Non-pigmented ciliary epithelial cell (primary cell): ENCODE measurements around the gene EMC10.

Experiments
- DNase-seq: peaks from one replicate; pipeline ENCODE4 v3.0.0-alpha.2; 2010; ENCODE audit warnings: low read depth

EMC10 gene

DNA sequence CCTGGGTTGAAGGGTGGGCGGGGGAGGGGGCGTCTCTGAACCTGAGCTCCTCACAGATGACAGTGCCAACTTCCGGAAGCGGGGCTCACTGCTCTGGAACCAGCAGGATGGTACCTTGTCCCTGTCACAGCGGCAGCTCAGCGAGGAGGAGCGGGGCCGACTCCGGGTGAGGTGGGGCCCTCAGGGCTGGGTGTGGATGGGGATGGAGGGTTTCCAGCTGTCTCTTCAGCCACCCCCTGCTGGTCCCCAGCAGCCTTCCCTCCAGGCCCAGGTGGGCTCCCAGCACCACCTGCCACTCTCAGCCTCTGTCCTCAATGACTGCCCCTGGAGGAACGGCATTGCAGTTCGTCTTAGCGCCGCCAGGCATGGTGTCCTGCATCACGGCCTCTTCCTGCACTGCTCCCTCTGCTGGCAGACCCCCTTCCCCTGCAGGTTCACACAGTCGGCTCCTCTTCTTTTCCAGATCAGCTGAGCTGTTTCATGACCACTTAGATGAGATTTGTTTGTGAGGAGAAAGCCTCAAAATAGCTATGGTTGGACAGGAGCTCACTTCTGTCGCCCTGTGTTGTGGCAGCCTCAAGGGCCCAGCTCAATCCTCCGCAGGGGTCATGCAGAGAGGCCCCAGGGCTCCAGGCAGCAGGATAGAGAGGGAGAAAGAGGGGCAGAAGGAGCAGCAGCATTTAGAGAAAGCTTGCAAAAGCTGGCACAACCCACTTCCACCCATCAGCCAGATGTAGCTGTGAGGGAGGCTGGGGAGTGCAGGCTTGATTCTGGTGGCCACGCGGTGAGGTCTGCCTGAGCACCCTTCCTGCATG is 2.8 kb downstream of the EMC10 start:
- DNase-seq: no peak

DNA sequence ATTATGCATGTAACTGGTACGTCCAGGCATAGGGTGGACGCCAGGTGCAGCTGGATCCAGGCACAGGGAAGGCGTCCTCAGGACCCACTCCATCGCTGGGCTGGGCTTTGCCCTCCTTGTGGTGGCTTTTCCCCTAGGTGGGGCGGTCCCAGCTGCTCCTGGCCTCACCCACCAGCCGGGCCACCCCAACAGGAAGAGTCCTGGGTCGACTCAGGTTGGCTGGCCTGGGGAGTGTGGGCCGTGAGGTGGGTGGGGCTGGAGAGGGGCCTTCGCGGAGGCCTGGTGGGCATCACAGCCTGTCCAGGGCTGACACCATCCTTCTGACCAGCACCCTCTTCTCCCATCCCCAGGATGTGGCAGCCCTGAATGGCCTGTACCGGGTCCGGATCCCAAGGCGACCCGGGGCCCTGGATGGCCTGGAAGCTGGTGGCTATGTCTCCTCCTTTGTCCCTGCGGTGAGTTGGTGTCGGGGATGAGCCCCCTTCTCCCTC is 3.5 kb downstream of the EMC10 start:
- no peak for DNase-seq

DNA sequence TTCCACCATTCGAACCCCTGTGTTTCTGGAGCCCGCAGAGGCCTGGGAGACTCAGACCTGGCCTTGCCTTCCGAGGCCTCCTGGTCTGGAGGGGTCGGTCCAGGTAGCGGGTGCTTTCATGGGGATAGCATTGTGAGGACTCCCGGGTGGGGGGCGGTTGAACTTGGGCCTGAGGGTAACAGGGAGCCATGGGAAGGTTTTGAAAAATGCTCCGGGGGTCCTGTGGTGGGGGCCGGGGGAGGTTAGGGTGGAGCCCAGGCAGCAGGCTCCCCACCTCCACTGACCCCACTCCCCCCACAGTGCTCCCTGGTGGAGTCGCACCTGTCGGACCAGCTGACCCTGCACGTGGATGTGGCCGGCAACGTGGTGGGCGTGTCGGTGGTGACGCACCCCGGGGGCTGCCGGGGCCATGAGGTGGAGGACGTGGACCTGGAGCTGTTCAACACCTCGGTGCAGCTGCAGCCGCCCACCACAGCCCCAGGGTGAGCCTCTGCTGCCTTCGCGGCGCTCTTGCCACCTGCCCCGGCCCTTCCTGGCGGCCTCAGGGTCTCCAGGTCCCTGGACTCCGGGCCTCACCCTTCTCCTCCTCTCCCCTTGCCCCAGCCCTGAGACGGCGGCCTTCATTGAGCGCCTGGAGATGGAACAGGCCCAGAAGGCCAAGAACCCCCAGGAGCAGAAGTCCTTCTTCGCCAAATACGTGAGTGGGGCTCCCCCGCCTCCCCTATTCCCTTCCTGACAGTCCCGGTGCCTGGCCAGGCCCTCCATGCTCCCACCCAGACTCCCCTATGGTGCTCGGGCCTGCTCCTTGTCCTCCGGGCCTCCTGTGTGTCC is 4.2 kb downstream of the EMC10 start:
- no peak for DNase-seq

DNA sequence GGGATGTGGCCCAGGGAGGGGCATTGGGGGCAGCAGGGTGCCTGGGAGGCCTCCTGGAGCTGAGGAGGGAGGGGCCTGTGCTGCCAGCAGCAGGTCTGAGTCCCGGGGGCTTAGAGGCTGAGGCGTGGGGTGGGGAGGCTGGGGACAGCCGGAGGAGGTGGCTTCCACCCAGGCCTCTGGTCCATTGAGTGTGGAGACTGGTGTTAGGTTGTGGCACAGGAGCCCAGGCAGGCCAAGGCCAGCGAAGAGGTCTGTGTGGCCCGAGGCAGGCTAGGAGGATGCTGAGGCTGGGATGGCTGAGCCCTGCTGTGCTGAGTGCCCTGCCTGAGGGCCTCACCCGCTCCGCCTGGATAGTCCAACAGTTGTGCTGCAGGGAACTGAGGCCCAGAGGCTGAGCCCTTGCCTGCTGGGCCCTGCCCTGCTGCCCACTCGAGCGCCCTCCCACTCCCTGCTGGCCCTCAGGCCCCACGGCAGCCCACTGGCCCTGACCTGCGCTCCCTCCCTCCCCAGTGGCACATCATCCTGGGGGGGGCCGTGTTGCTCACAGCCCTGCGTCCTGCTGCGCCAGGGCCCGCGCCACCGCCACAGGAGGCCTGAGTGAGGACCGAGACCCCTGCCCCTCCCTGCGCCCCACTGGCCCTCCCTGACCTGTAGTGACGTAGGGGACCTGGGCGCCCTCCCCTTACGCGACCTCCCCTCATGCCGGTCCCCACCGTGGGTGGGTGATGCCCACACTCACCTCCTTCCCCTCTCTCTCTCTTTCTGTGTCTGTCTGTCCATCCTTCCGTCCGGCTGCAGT is 5.2 kb downstream of the EMC10 start:
- no peak for DNase-seq

DNA sequence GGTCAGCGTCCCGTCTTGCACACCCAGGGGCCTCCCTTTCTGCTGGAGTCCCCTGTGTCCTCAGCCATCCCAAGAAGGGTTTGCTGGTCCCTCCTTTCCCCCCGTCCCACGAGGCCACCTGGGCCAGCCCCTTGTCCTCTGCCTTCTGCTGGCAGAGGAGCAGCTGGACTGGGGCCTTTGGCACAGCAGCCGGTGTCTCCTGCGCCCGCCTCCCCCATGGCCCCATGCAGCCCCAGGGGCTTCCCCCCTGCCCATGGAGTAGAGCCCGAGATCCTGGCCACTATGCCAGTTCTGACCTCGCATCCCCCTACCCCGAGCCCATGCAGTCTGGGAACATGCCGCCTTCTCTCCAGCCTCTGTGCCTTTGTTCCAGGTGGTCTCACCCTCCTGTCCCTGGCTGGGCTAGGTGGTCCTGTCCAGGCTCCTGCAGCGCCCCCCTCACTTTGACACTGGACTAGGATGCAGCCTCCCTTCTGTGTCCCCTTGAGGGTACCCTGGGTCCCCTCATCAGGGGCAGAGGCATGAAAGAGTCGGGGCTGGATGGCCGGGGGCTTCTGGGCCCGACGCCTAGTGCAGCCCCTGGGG is 6.1 kb downstream of the EMC10 start:
- DNase-seq: no peak

DNA sequence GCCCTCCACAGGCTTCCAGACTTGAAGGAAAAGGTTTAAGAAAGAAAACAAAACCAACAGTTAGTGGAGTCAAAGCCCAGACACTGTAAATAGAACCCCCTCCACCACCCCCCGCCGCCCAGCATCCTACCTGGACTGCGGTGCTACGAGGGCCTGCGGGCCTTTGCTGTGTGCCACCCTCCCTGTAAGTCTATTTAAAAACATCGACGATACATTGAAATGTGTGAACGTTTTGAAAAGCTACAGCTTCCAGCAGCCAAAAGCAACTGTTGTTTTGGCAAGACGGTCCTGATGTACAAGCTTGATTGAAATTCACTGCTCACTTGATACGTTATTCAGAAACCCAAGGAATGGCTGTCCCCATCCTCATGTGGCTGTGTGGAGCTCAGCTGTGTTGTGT is 6.6 kb downstream of the EMC10 start:
- DNase-seq: no peak

DNA sequence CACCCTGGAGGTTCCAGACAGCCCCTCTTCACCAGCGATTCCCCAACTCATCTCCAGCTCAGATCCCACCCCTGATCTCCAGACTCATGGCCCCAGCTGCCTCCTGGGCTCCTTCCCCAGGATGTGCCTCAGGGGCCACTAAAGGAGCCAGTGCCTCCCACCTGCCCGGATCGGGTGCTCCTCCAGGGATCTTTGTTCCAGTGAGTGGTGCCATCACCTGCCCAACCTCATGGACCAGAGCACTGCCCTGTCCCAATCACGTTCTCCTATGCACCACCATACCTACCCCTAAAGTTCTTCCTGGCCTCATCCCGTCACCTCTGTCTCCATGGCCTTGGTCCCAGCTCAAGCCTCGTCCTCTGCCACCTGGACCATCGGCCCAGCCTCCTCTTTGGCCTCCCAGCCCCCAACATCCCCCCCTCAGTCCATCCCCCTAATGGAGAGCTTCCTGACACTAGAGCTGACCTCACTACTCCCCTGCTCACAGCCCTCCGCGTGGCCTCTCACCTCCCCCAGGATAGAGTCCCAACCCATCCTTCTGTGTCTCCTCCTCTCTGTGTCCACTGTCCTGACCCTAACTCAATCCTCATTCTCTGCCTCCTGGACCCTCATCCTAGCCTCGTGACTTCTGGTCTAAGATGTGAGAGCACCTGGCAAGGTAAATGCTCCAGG is 9.1 kb downstream of the EMC10 start:
- DNase-seq: no peak

DNA sequence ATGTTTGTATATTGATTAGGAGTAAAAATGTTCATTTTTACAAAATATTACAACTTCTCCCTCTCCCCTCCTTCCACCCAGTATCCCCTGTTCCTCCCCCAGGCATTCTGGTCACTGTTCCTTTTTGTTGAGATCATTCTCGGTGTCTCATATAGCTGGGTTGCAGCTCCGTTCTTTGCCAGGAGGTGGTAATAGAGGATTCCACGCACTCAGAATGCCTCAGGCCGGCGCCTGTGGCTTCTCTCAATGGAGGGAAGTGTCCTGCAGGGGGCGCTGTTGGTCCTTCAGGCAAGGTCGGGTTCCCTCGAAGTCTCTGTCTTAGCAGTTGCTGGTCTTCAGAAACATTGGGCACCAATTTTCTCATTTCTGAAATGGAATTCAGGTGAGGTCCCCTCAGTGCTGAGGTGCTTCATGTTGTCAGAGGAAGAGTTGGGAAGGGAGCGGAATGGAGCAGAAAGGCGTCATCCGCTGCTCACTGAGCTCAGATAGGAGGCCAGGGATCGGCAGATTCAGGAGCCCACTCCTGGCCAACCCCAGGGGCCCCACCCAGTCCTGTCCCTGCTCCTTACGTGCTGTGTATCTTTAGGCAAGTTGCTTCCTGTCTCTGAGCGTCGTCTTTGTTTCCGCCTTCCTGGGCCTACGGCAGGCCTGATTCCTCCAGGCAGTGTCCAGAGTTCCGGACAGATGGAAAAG is 10.7 kb downstream of the EMC10 start:
- no peak for DNase-seq

DNA sequence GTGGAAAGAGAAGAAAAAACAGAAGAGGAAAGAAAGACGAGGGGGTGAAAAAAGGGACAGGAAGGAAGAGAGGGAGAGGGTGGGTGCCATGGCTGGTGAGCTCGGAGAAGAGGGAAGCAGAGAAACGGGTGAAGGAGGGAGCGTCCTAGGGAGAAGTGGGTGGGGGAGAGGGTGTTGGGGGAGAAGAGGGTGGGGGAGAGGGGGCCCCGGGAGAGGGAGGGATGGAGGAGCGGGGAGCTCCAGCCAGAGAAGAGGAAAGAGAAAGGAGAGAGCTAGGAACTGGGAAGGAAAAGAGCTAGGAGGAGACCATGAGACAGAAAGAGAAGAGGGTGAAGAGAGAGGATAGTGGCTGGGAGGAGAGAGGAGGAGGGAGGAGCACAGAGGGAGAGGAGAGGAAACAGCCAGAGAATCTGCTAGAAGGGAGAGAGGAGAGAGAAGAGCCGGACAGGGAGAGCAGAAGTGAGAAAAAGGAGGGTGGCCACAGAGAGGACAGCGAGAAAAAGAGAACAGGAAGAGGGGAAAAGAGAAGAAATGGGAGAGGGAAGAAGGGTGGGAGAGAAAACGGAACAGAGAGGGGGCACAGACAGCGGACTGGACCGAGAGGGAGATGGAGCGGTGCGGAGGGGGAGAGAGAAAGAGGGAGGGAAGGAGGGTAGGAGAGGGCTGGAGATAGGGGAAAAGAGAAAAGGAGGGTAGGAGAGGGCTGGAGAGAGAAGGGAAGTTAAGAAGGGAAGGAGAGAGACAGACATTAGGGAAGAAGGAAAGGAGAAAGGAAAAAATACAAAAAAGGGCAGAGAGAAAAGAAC is 12.3 kb downstream of the EMC10 start:
- no peak for DNase-seq

DNA sequence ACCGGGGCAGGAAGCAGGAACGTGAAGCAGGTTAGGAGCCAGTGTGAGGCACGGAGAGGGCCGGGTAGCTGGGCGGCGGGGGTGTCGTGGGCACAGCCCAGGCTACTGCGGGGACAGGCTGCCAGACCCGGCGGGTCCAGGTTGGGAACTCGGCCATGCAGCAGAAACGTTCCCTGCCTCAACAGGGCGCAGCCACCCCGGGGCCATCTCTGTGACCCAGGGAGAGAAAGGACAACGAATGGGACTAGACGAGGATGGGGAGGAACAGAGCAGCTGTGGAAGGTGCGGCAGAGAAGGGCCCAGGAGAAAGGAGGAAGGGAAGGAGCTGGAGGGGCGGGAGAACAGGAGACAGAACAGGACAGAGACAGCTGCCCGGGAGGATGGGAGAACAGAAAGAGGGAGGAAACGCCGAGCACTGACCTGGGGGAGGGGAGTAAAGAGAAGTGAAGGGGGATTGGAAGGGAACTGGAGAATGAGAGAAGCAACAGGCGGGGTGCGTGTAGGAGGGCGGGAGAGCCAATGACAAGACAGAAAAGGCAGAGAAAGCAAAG is 13.2 kb downstream of the EMC10 start:
- DNase-seq: no peak

DNA sequence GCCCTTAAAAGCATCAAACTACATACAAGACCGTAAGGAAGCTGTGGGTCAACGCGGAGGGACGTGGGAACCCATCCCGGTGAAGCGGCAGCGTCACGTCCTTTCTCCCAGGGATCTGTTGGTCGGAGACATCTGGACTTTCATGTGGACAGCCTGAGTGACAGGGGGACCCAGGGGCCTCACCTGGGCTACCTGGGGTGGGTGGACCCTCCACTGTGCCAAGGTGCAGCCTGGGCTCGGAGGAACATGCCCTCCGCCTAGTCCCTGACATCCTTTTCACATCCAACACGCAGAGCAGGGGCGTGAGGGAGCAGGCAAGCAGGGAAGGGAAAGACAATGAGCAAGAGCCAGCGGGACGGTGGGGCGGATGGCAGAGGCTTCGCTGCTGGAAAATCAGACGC is 14.1 kb downstream of the EMC10 start:
- DNase-seq: no peak

DNA sequence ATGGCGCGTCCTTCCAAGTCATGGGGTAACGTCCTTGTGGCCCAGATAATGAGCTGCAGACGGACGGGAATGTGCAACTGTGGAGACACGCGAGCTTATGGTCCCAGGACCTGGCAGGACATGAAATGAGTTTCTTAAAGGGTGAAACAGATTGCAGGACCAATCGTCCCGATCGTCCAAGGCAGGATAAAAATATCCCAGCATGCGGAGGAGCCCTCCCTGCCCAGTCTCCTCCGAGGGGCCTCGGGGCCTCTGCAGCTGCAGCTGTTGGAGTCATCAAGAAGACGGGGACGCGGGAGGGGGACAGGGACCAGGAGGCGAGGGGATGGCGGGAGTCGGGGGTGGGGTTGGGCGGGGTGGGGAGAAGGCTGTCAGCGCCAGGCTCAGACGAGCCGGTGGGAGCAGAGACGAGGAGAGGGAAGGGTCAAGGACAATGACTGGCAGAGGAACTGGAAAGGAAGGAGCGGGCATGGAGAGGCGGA is 14.7 kb downstream of the EMC10 start:
- DNase-seq: no peak

DNA sequence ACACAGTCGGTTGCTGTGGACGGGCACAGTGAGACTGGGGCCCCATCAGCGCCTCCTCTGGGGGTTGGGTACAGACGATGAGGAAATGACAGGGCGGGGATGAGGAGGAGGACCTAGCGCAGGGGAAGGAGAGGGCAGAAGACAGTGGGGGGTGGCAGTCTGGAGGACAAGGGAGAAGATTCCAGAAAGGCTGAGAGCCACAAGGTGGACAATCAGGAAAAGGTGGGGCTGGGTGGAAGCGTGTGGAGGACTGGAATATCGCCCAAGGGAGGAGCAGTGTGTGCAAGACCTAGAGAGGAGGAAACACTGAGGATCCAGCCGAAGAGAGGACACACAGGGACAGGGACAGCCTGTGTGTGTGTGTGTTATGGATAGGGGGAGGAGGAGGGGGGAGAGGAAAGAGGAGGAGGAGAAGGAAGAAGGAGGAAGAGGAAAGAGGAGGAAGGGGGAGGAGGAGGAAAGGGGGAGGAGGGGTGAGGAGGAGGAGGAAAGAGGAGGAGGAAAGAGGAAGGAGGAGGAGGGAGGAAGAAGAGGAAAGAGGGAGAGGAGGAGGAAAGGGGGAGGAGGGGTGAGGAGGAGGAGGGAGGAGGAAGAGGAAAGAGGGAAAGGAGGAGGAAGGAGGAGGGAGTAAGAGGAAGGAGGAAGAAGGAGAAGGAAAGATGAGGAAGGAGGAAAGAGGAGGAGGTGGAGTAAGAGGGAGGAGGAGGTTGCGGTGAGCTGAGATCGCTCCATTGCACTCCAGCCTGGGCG is 16.2 kb downstream of the EMC10 start:
- no peak for DNase-seq

DNA sequence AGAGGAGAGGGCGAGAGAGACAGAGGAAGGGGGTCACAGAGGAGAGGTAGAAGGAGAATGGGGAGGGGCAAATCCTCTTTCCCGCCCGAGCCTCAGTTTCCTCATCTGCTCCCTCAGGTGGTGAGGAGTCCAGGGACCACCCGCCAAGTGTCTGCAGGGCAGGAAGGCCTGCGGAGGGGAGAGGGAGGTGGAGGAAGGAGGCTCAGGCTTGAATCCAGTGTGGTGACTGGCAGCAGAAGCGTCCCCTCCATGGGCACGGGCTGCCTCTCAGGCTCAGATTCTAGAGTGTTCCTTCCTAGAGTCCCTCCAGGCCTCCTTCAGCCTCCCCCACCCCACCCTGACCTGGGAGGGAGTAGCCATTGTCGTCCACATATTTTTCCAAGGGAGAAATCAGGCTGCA is 16.9 kb downstream of the EMC10 start:
- DNase-seq: no peak

DNA sequence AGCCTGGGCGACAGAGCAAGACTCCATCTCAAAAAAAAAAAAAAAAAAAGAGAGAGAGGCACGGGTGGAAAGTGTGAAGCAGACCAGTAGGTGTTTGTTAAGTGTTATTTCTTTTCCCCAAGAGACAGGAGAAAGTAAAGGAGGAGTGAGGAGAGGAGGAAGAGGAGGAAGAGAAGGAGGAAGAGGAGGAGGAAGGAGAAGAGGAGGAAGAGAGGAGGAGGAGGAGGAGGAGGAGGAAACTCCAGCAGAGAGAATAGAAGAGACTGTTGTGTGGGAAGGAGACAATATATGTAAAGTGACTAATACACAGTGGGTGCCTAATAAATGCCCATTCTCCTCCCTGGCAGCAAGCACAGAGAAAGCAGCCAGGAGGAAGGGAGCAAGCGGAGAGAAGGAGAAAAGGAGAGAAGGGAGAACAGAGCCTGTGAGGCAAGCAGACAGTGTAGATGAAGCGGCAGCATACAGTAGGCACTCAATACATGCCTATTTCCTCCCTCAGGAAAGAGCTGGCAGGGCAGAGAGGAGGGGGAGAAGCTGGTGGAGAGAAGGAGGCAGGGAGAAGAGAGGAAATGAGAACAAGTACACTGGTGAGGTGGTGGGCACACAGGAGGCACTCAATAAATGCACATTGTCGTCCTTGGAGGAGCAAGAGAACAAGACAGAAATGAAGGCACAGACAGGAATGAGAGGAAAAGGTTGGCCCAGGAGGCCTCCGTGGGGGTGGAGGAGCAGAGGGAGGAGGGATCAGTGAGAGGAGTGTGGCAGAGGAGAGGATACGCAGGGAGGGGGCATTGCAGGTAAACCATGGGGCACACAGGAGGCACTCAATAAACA is 18.1 kb downstream of the EMC10 start:
- DNase-seq: no peak

DNA sequence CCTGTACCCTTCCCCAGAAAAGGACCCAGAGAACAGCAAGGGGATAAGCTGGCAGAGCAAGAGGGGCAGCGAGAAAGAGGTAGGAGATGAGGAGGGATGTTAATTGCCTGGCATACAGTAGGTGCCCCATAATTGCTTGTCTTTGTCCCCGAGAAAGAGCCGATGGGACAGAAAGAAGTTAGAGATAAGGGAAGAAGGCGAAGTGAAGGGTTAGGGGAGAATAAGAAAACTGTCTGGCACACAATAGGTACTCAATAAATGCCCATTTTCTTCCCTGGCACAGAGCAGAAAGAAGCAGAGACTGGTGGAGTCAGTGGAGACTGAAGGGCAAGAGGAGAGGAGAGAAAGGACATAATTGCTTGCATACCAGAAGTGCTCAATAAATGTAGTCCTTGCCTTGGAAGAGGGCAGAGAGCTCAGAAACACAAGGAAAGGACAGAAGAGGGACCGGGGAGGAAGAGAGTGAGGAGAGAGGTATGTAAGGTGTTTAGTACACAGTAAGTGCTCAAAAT is 18.8 kb downstream of the EMC10 start:
- DNase-seq: no peak

DNA sequence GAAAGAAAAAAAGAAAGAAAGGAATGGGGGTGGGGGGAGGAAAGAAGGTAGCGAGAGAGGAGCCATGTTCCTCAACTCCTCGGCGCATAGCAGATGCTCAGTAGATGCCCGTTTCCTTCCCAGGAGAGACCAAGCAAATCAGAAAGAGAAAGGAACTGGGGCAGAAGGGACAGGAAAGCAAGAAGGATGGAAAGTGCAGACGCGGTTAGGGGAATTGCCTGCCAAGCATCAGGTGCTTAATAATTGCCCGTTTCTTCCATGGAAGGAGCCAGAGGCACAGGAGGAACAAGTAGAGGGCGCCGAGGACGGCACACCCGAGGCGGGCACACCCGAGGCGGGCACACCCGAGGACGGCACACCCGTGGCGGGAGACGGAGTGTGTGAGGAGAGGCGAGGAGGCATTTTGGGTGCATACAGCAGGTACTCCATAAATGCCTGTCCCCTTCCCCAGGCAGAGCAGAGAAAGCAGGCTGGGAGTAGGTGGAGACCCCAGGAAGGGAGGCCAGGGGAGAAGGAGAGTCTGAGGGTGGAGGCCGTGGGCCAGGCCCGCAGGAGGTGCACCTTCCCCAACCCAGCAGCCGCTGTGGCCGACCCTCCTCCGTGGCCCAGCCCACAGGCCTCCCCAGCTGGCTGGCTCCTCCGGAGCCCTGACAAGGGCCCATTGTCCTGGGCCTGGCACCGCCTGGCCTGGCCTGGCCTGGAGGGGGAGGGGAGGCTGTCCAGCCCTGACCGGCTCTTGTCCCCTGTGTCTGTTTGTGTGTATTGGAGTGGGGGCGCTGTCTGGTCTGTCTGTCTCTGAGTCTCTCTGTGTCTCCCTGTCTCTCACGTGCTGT is 20.1 kb downstream of the EMC10 start:
- no peak for DNase-seq
